Stimulated activated CD8-positive, alpha-beta memory T cell treated with anti-CD3 and anti-CD28 coated beads, Interleukin-7, amount 100 ng/mL, for 4 hours (primary cell): ENCODE data around the gene CSTB.
"Not testable (repeated sequence)": the region's sequence is repeated elsewhere in the genome, so short reads cannot be mapped to it uniquely, and the experiment has no call there.

Source experiments
- DNase-seq, 2 donors: peaks; one replicate each; pipeline ENCODE4 v3.0.0-alpha.2; 2020; ENCODE audit warnings: low read depth in 2 of 2

Gene CSTB, protein sequence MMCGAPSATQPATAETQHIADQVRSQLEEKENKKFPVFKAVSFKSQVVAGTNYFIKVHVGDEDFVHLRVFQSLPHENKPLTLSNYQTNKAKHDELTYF

DNA sequence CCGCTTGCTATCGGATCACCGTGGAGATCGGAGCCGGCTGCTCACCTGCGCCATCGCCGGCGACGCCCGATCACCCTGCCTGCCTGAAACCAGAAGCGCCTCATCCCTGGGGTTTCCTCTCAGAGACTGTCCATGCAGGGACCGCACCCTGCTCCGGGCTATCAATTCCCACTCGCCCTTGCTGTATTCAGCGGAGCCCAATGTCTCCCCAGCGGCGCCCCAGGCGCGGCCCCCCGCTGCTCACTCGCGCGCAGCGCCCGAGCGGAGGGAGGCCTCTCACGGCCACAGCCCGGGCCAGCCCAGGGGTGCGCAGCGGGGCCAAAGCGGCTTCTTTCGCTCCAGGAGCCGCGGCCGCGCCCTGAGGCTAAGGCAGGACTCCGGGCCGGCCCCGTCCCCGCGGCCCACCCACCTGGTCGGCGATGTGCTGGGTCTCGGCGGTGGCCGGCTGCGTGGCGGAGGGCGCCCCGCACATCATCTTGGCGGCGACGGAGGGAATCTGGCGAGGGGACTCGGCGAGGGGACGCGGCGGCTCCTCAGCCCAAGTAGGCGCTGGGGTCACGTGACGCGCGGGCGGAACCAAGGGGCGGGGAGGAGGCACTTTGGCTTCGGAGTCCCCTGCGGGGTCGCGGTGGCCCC is at the start of gene CSTB:
Gene CSTB, minus strand, starts transcription at position 514 of the 636 bp plus-strand sequence. Its CDS starts 39 bp downstream, at position 475.
- peak; percentile 68 to 82 for DNase-seq

DNA sequence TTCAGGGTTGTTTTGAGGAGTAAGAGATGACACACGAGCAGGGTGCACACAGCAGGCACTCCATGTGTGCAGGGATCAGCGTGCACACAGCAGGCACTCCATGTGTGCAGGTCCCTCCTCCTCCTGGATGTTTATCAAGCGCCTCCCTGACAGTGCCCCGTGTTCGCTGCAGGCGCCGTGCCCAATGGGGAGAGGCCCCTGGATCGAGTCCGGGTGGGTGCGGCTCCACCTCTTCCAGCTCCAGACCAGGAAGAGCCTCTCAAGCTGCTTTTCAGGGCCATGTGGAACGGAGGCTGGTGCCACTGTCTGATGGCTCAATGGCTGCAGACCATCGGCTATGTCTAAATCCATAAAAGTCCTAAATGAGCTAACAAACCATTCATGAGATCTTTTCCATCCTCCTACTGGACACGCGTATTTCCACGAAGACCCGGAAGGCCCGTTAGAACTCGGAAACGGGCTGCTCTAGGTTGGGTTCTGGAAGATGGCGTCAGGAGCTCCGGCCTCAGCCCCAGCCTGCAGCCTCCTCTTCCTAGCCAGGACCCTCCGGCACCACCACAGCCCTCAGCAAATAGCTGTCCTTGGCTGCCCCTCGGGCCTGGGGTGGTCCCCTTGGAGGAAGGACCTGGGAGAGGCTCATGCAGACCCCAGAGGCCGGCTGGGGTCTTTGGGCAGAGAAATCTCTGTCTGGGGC is 49.3 kb upstream of the CSTB start:
- no peak for DNase-seq

DNA sequence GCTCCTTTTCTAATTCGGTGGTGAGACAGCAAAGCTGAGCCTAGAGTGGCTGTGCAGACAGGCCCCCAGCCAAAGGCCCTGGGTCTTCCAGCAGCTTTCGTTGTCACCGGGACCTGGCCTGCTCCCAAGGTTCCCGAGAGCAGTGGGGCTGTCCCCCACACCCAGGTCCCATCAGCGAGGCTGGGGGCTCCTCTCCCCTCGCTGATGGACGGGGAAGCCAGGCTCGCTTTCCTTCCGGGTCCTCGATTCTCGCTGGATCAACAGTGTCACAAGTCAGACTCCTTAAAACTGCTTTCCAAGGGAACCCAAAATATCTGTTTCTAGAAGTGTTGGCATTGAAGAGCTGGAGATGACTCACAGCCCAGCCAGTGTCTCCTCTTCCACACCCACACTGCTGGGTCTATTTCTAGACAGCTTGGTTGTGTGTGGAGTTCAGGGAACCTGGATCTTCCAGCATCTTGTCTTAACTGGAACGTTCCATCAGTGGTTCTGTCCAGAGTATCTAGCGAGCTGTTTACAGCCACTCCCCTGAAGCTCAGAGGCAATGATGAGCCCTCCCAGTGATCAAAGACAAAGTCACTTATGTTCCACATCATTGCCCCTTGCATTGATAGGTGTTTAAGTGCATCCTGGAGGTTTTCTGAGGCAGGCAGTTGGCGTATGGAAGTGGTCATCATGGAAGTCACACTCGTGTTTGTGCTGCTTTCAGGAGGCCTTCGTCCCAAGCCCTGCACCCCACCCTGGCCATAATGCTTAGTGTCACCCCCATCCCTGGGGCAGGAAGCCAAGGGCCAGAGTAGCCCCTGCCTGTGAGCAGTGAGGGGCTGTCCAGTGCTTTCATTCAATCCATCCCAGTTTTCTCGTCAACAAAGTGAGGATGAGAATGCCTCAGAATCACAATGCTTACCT is 48.5 kb upstream of the CSTB start:
- DNase-seq, result no peak

DNA sequence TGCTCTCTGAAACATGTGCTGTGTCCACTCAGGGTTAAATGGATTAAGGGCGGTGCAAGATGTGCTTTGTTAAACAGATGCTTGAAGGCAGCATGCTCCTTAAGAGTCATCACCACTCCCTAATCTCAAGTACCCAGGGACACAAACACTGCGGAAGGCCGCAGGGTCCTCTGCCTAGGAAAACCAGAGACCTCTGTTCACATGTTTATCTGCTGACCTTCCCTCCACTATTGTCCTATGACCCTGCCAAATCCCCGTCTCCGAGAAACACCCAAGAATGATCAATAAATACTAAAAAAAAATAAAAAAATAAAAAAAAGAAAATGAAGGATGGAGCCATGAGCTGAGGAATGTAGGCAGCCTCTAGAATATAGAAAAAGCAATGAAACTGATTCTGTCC is 46.6 kb upstream of the CSTB start:
- DNase-seq, result not testable (repeated sequence)

DNA sequence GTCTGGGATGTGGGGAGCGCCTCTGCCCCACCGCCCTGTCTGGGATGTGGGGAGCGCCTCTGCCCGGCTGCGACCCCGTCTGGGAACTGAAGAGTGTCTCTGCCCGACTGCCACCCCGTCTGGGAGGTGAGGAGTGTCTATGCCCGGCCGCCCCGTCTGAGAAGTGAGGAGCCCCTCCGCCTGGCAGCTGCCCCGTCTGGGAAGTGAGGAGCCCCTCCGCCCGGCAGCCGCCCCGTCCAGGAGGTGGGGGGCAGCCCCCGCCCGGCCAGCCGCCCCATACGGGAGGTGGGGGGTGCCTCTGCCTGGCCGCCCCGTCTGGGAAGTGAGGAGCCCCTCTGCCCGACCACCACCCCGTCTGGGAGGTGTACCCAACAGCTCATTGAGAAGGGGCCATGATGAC is 46.1 kb upstream of the CSTB start:
- not testable (repeated sequence) for DNase-seq

DNA sequence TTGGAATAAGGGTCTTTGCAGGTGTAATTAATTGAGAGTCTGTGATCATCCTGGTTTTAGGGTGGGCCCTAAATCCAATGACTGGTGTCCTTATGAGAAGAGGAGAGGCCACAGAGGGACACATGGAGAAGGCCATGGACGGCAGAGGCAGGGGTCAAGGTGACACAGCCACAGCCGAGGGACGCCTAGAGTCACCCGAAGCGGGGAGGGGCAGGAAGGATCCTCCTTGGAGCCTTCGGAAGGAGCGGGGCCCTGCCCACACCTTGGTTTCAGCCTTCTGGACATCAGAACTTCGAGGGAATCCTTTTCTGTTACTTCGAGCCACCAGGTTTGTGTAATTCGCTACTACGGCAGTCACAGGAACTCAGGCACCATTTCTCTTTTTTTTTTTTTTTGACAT is 44.4 kb upstream of the CSTB start:
- no peak for DNase-seq

DNA sequence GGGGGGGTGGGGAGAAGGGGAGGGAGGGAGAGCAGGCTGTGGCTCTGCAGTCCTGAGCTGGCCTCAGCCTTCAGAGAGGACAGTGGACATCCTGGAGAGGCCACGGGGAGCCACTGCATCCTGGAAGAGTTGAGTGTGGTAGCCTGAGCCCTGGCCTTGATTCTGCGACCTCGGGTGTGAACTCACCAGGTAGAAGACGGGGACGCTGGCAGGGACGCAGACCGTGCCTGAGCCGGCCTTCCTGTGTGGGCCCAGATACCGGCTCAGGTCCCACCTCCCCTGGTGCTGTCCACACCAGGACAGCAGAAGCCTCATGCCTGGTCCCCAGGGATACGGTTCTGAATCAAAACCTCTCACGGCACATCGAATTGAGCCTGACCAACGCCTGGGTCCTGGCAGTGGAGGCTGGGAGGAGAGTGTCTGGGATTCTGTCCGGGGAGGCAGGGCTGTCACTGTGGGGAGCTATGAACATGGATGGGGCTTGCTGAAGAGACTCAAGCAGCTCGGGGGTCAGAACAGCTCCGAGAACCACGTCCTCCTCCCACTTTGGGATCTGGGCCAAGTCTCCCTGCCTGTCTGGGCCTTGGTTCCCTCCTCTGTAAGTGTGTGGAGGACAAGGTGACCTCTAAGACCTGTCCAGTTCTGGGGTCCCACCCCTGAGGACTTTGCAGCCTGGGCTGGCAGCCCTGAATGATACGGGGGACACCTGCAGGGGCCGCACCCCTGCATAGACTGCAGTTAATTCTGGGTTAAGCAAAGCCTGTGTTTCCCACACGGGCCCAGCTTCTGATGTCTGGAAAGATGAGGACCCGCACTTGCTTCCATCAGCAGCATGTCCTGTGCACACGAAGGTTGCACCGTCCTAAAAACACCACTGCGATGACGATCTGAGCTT is 43.6 kb upstream of the CSTB start:
- no peak for DNase-seq

DNA sequence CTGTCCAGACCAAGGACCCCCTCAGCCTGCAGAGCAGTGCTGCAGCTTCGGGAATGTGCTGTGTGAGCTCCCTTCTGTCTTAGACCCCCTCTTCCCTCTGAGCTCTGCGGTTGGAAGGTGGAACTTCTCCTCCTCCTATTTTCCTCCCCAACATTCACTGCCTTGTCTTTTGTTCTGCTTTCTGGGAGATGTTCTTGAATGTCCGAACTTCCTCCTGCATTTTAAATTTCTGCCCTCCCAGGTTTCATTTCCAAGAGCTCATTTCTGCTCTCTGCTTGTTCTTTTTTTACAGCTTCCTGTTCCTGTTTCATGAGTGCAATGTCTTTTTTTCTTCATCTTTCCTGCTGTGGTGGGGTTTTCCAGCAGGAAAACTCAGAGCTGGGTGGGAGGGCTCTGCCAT is 42.6 kb upstream of the CSTB start:
- DNase-seq, result no peak

DNA sequence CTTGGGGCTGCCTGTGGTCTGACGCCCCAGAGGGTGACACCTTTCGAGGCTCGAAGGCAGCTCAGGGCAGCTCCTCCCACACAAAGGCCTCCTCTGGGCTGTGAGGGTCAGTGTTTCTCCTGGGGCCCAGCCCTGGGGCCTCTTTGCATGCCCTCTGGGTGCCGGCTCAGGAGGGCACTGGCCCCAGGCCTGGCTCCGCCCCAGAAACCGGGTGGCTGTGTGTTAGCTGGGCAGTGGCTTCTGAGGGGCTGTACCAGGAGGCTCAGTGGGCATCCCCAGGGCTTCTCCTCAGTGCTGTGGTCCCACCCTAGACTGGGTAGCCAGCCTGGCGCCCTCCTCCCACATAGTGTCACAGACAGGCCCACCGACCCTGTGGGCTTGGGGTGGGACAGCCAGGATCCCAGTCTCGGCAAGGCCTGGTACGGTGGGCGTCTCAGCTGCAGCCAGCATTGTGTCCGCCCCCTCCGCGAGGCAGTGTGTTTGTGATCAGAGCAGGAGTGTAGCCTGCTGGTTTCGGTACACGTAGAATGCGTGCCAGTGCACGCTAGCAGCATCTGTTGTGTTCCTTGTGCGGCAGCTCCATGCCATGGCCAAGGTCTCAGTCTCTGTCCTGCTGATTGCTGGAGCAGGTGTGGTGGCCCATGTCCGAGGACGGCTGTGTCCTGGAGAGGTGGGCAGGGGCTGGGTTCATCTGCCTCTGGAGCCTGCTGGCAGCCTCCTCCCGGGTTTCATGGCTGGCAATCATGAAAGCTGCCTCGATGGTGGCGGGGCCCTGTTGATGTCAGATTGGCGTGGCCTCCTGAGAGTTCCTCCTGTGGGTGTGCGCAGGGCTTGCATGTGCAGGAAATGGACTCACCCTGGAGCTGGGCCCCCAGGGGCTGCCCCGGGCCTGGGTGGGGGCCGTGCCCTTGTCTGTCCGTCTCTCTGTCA is 41.3 kb upstream of the CSTB start:
- no peak for DNase-seq

DNA sequence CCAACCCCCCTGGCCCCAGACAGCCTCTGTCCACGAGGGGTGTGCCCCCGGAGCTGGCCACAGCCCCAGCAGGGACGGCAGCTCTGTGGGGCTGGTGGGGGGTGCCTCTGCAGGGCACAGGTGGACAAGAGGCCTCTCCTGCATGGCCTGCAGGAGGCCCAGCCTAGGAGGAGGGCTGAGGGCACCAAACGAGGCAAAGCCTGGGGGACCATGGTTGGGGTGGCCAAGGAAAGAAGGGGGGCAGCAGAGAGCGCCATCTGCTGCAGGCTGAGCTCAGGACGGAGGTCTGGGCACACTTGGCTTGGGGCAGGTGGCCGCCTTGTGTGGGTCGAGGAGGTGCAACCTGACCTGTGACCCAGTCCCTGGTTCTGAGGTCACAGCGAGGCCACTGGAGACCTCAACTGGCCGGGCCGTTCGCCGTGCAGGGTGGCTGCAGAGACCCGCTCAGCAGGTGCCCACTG is 40.5 kb upstream of the CSTB start:
- no peak for DNase-seq

DNA sequence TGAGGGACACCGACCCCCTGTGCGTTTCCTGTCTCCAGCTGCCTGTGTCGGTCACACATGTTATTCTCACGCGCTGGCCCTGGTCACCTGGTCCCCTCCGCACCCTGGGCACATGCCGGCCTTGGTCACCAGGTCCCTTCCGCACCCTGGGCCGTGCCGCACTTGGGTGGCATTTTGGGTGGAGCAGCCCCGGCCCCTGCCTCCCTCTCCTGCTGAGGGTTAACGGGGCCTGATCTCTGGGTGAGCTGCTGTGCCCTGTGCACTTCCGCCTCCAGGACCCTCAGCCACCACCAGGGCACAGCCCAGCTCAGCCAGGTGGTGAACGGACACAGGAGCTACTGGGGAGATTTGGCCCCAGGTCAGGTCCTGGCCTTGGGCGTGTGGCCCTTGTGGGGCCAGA is 39.9 kb upstream of the CSTB start:
- DNase-seq, result no peak

DNA sequence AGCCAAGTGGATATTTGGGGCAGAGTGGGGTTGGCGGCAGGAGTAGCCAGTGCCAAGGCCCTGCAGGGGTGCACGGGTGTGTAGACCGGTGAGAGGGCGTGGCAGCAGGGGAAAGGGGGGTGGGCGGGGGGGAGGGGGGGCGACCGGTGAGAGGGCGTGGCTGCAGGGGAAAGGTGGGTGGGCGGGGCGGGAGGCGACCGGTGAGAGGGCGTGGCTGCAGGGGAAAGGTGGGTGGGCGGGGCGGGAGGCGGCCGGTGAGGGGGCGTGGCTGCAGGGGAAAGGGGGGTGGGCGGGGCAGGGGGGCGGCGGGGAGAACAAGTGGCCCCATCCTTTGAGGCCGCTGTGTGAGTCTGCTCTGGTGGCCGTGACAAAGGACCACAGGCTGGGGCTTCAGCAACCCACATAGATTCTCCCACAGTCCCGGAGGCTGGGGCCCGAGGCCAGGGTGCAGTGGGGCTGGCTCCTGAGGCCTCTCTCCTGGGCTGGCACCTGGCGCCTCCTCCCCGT is 39.1 kb upstream of the CSTB start:
- no peak for DNase-seq

DNA sequence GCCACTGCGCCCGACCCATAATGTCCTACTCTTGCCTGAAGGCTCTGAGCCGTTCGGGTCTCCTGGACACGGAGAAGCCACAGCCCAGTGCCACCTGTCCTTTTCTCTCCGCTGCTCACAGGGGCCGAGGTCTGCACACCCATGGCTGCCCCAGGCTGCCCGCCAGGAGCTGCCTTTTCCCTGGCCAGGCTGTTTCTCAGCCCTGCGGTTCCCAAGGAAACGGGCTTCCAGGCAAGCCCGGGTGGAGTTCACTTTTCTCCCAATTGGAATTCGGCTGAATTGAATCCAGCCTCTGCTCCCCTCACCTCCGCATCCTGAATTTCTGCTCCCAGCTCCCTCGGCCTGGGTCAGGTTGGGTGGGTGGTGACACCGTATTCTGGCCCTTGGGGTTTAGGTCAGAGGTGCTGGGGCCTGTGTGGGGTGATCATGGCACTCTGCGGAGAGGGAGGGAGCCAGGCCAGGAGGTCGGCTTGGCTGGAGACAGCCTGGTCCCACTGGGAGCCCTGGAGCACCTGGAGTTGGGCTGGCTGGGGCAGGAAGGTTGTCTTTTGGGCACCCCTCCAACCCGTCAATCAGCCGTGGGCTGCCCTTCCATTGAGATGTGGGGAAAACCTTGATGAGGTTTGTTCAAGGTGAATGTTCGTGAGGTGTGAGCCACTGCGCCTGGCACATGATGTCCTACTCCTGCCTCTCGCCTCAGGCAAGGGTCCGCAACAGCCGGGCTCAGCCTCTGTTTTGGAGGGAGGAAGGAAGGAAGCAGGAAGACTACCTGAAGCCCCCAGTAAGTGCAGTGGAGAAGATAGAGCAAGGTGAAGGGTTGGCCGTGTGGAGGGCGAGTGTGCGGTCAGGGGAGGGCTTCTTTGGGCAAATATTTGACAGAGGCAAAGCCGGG is 38.4 kb upstream of the CSTB start:
- no peak for DNase-seq

DNA sequence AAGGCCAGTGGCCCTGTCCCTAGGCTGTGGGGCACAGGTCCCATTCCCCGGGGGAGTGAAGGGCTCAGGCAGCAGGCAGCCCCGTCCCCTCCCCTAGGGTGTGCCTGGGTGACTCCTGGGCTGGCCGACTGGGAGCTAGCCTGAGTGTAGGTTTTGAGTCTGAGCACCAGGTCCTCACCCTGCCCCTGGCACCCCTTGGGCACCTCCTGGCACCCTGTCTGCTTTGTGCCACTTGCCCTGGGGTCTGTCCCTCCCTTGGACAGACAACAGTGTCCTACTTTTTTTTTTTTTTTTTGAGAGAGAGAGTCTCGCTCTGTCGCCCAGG is 37.5 kb upstream of the CSTB start:
- no peak for DNase-seq

DNA sequence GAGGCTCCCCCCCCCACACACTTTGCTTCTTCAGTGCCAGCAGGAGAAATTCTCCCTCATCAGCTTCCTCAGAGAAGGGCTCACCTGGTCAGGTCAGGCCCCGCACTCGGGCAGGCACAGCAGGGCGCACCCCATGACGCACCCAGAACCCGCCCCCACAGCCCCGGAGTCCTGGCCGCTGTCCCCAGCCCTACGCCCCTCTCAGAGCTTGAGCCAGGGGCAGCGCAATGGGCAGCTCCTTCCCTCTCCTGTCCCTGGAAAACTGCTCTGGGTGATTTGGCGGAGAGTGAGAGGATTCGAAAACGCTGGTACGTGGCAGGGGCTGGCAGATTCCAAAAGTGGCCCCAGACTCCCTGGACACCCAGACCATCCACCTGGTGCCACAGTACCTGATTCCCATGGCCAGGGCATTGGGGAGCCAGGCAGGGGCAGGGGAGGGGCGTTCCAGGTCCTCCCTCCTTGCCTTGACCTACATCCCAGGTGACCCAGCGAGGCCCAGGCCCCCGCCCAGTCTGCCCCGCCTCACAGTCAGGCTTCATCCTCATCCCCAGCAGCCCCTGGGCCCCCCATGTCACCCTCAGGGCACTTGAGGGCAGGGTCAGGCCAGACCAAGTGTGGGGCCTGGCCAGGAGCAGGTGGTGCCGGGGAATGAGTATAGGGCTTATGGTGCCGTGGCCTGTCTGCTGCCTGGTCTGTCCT is 37.0 kb upstream of the CSTB start:
- DNase-seq, result no peak

DNA sequence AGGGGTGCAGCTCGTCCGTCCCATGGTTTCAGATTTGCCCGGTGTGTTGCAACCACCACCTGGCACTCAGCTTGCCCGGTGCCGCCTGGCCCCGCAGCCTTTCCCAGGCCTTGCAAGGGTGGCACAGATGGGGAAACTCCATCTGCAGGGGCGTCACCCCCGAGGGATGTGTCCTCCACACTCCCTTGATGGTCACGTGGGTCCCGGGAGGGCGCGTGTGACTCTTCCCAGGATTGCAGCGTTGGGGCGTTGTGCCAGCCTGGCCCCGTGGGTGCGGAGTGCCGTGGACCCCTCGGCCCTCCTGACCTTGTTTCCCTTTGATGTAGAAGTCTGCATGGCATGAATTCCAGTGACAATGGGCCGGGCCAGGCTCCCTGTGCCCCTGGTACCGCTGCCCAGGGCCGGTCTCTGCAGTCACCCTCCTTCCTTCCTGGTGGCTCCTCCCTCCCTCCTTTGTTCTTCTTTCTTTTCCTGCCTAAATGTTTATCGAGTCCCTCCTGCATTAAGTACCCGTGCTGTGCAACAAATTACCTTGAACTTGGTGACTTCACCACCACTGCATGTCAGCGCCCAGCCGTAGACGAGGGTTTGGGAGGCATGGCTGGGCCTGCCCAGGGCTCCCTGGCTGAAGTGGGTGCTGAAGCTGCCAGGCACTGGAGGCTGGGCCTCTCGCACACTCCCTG is 36.2 kb upstream of the CSTB start:
- DNase-seq, result no peak

DNA sequence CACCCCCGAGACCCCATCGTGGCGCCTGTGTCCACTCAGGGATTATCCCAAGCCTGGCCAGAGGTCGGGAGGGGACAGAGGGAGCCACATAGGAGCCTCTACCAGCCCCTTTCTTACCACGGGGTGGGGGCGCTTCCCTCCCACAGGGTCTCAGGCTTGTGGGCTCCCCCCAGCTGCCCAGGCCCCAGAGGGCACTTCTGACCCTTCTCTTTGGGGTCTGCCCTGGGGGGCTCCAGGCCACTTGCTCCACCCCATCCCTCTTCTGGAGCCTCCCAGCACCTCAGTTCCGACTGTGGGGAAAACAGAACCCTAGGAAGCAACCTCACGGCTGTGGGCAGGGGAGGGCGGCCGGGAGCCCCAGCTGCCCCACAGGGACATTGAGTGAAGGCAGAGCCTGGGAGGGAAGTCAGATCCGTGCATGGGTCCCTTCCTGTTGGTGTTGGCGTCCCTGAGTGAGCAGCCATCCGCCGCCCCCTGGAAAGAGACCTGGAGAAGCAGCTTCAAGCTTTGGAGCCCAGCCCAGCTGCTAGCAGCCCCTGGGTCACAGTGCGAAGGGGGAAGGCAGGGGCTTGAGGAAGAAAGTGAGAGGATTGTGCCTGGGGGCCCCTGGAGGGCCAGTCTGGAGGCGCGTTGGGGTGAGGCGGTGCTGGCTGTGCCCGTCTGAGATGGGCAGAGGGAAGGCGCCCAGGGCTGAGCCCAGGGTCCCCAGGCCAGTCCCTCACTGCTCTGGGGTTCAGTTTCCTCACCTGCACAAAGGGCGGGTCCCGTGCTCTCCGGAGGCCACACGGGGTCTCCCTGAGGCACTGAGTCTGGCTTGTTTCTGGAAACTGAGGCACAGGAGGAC is 35.4 kb upstream of the CSTB start:
- no peak for DNase-seq
